HepG2 (cell line): ENCODE measurements around the gene KAZN. TPM values are rescaled to one million over a fixed set of nuclear protein-coding genes. Genes with fewer than 3 reads are reported as not detected.
A peak's percentile ranks its signal among the peaks of the same experiment; 100 is the strongest.

ENCODE experiments used
- ARID2 ChIP-seq: sonication (generic); formaldehyde crosslinking; IDR thresholded peaks from 2 replicates; pipeline ENCODE4 v1.8.1; 2022; ENCODE audit warnings: mild to moderate bottlenecking, missing genetic modification reagents, borderline replicate concordance
- ARNT ChIP-seq: fragments of 450-650 bp; IDR thresholded peaks from 2 replicates; pipeline ENCODE4 v1.6.1; 2017
- ATF7-NPFF ChIP-seq: sonication (generic); formaldehyde crosslinking; IDR thresholded peaks from 2 replicates; pipeline ENCODE4 v1.8.1; 2023; ENCODE audit warnings: mild to moderate bottlenecking, low read depth, missing genetic modification reagents, moderate library complexity
- BATF2 ChIP-seq: sonication (generic); formaldehyde crosslinking; IDR thresholded peaks from 2 replicates; pipeline ENCODE4 v1.8.0; 2022; ENCODE audit warnings: mild to moderate bottlenecking, missing genetic modification reagents, moderate library complexity
- BHLHE40 ChIP-seq: IDR thresholded peaks from 2 replicates; pipeline ENCODE4 v1.6.1; 2011; ENCODE audit warnings: low read length, improper control_type of control experiment
- CREB1 ChIP-seq, 2 experiments: fragments of 450-650 bp in 1 of 2; IDR thresholded peaks; 2 replicates each; pipeline ENCODE4 v1.6.1; 2016 to 2017; ENCODE audit warnings: control low read depth in 1 of 2, mild to moderate bottlenecking in 1 of 2, missing compliant biosample characterization in 1 of 2, missing genetic modification characterization in 1 of 2
- CTCF ChIP-seq: sonication (generic); formaldehyde crosslinking; IDR thresholded peaks from 2 replicates; pipeline ENCODE4 v1.5.0; 2020; ENCODE audit warnings: mild to moderate bottlenecking, missing genetic modification reagents, moderate library complexity
- E2F5 ChIP-seq: sonication (generic); formaldehyde crosslinking; conservative IDR thresholded peaks from 2 replicates; pipeline ENCODE4 v1.4.0; 2020; ENCODE audit warnings: missing genetic modification reagents
- FOXA3 ChIP-seq: IDR thresholded peaks from 2 replicates; pipeline ENCODE4 v1.6.1; 2016; ENCODE audit warnings: missing genetic modification reagents, missing compliant biosample characterization
- GMEB2 ChIP-seq: IDR thresholded peaks from 2 replicates; pipeline ENCODE4 v1.6.1; 2016; ENCODE audit warnings: missing biosample characterization, missing genetic modification reagents, low read depth
- HNF4A ChIP-seq: sonication (generic); formaldehyde crosslinking; IDR thresholded peaks from 2 replicates; pipeline ENCODE4 v1.4.0; 2020; ENCODE audit warnings: missing genetic modification reagents
- IRF9 ChIP-seq: sonication (generic); formaldehyde crosslinking; IDR thresholded peaks from 2 replicates; pipeline ENCODE4 v1.8.0; 2022; ENCODE audit warnings: missing genetic modification reagents, mild to moderate bottlenecking, borderline replicate concordance
- JUNB ChIP-seq: sonication (generic); formaldehyde crosslinking; IDR thresholded peaks from 2 replicates; pipeline ENCODE4 v1.8.0; 2022; ENCODE audit warnings: missing genetic modification reagents, mild to moderate bottlenecking, borderline replicate concordance
- KAT2B ChIP-seq: fragments of 150-350 bp; IDR thresholded peaks from 2 replicates; pipeline ENCODE4 v1.6.1; 2014; ENCODE audit warnings: low read depth, low read length, borderline replicate concordance
- KDM5B ChIP-seq: sonication (generic); formaldehyde crosslinking; IDR thresholded peaks from 2 replicates; pipeline ENCODE4 v1.4.0; 2020; ENCODE audit warnings: missing genetic modification reagents, mild to moderate bottlenecking, borderline replicate concordance
- MIER2 ChIP-seq: IDR thresholded peaks from 2 replicates; pipeline ENCODE4 v1.6.1; 2016; ENCODE audit warnings: missing biosample characterization, missing genetic modification reagents
- PHF21A ChIP-seq: sonication (generic); formaldehyde crosslinking; IDR thresholded peaks from 2 replicates; pipeline ENCODE4 v1.5.0; 2020; ENCODE audit warnings: mild to moderate bottlenecking, missing genetic modification reagents
- RARA ChIP-seq: IDR thresholded peaks from 2 replicates; pipeline ENCODE4 v1.6.1; 2016; ENCODE audit warnings: missing genetic modification reagents, missing compliant biosample characterization
- RXRA ChIP-seq: sonication (generic); formaldehyde crosslinking; IDR thresholded peaks from 2 replicates; pipeline ENCODE4 v1.5.1; 2020; ENCODE audit warnings: missing genetic modification reagents
- SYNCRIP ChIP-seq: fragments of 200-400 bp; formaldehyde crosslinking; IDR thresholded peaks from 2 replicates; pipeline ENCODE4 v1.6.1; 2018; ENCODE audit warnings: mild to moderate bottlenecking, low read depth, low read length; ENCODE audit not compliant: insufficient read depth
- ZFP37 ChIP-seq: sonication (generic); formaldehyde crosslinking; IDR thresholded peaks from 2 replicates; pipeline ENCODE4 v1.4.0; 2020; ENCODE audit warnings: missing genetic modification reagents, borderline replicate concordance
- ZNF224 ChIP-seq: sonication (generic); formaldehyde crosslinking; IDR thresholded peaks from 2 replicates; pipeline ENCODE4 v1.5.0; 2020; ENCODE audit warnings: mild to moderate bottlenecking, missing genetic modification reagents
- ZNF781 ChIP-seq: sonication (generic); formaldehyde crosslinking; IDR thresholded peaks from 2 replicates; pipeline ENCODE4 v1.5.1; 2020; ENCODE audit warnings: borderline replicate concordance, mild to moderate bottlenecking, missing genetic modification reagents; ENCODE audit errors: not compliant biosample characterization
- ZUFSP ChIP-seq: sonication (generic); formaldehyde crosslinking; IDR thresholded peaks from 2 replicates; pipeline ENCODE4 v1.9.0; 2021; ENCODE audit warnings: missing genetic modification reagents, mild to moderate bottlenecking, borderline replicate concordance
- polyA plus RNA-seq, 8 experiments: library from polyadenylated mRNA; depleted of rRNA in 3 of 8; stranded (reverse) in 7 of 8; unstranded in 1 of 8; fragments of >200 nt; fragmentation: Illumina TruSeq in 4 of 8; extraction: Trizol in 4 of 8; gene quantifications; 2 replicates each; pipeline versions ENCODE4 v1.2.1 to v1.2.3, GENCODE V29; 2011 to 2016; ENCODE audit warnings: low read depth in 4 of 8, missing spikeins in 1 of 8, mixed read lengths in 1 of 8; ENCODE audit not compliant: insufficient read depth in 1 of 8
- total RNA-seq, 5 experiments: library from RNA; depleted of rRNA; stranded (reverse); fragments of >200 nt; fragmentation: Illumina TruSeq; extraction: Trizol; gene quantifications; 2 replicates each; pipeline ENCODE4 v1.2.3, GENCODE V29; 2016; ENCODE audit warnings: low read depth in 1 of 5

The KAZN gene
- total and polyA plus RNA-seq, 2 of the 13 experiments (the other 11 are each of a cell fraction or from before 2014, with no cell fraction given): 10.4 to 13.5 TPM

- TF ChIP-seq BATF2 (CRISPR knock-in tag): no peak
- TF ChIP-seq HNF4A (CRISPR knock-in tag): no peak
- TF ChIP-seq ARID2 (CRISPR knock-in tag): no peak
- no peak for TF ChIP-seq FOXA3 (CRISPR knock-in tag)
- no peak for TF ChIP-seq E2F5
- TF ChIP-seq ZUFSP (CRISPR knock-in tag): no peak
- no peak for TF ChIP-seq ZNF781 (CRISPR knock-in tag)
- TF ChIP-seq RARA: peak; percentile 47; the same call in 1 of the 2 replicates
- no peak for TF ChIP-seq SYNCRIP
- no peak for TF ChIP-seq ZNF224
- TF ChIP-seq KAT2B: no peak
- TF ChIP-seq ZFP37 (CRISPR knock-in tag): no peak
- peak; percentile 62; the same call in 1 of the 2 replicates for TF ChIP-seq BHLHE40
- no peak for TF ChIP-seq JUNB (CRISPR knock-in tag)
- 0 out of 2 replicates have a peak, but pooled peaks have one; percentile 33 for TF ChIP-seq RXRA (CRISPR knock-in tag)
- TF ChIP-seq ATF7-NPFF: no peak
- no peak for TF ChIP-seq IRF9 (CRISPR knock-in tag)
- no peak for TF ChIP-seq ARNT
- no peak for TF ChIP-seq KDM5B (CRISPR knock-in tag)
- TF ChIP-seq CTCF (CRISPR knock-in tag): 0 out of 2 replicates have a peak, but pooled peaks have one; percentile 12
- no peak for TF ChIP-seq PHF21A (CRISPR knock-in tag)
- no peak for TF ChIP-seq GMEB2 (CRISPR knock-in tag)
- no peak for TF ChIP-seq CREB1 (IDR thresholded peaks at IDR 0.05)
- no peak for TF ChIP-seq CREB1 (CRISPR knock-in tag; IDR thresholded peaks at IDR 0.05)
- TF ChIP-seq MIER2 (CRISPR knock-in tag): no peak
Observed at GRCh38 chr1:15090373-15090772, 491.9 kb downstream of the KAZN start (continued).
